Liver (tissue), 3 donors: Measurements from ENCODE around the gene FNBP1.

Experiments used
- FOXA1 ChIP-seq: IDR thresholded peaks from 2 replicates; pipeline ENCODE4 v1.6.1; 2016; ENCODE audit warnings: antibody characterized with exemption
- GABPA ChIP-seq, 2 donors: IDR thresholded peaks in 1 of 2; conservative IDR thresholded peaks in 1 of 2; 2 replicates each; pipeline ENCODE4 v1.6.1; 2016; ENCODE audit warnings: antibody characterized with exemption in 2 of 2, mild to moderate bottlenecking in 1 of 2, moderate library complexity in 1 of 2
- HNF4A ChIP-seq, 2 donors: conservative IDR thresholded peaks; 2 replicates each; pipeline ENCODE4 v1.6.1; 2016; ENCODE audit warnings: antibody characterized with exemption in 2 of 2, mild to moderate bottlenecking in 2 of 2
- JUND ChIP-seq, 2 donors: IDR thresholded peaks; 2 replicates each; pipeline ENCODE4 v1.6.1; 2016; ENCODE audit warnings: antibody characterized with exemption in 2 of 2
- RAD21 ChIP-seq, 2 donors: IDR thresholded peaks; 2 replicates each; pipeline ENCODE4 v1.6.1; 2016; ENCODE audit warnings: antibody characterized with exemption in 2 of 2, mild to moderate bottlenecking in 2 of 2
- SP1 ChIP-seq: IDR thresholded peaks from 2 replicates; pipeline ENCODE4 v1.6.1; 2018; ENCODE audit warnings: antibody characterized with exemption, mild to moderate bottlenecking
- TAF1 ChIP-seq: conservative IDR thresholded peaks from 2 replicates; pipeline ENCODE4 v1.6.1; 2016; ENCODE audit warnings: antibody characterized with exemption, mild to moderate bottlenecking
- TF ChIP-seq, protein P1 (sequence below): fragments of 150-350 bp; IDR thresholded peaks from 2 replicates; pipeline ENCODE4 v1.5.1; 2017; ENCODE audit warnings: improper control_type of control experiment, low read depth, low read length; ENCODE audit not compliant: missing input control
- TF ChIP-seq, protein P2 (sequence below): IDR thresholded peaks from 2 replicates; pipeline ENCODE4 v1.6.1; 2016; ENCODE audit warnings: antibody characterized with exemption, mild to moderate bottlenecking
- TF ChIP-seq, protein P3 (sequence below): IDR thresholded peaks from 2 replicates; pipeline ENCODE4 v1.6.1; 2016; ENCODE audit warnings: antibody characterized with exemption
- donor health status: healthy.
- donor health status: healthy.

DNA sequence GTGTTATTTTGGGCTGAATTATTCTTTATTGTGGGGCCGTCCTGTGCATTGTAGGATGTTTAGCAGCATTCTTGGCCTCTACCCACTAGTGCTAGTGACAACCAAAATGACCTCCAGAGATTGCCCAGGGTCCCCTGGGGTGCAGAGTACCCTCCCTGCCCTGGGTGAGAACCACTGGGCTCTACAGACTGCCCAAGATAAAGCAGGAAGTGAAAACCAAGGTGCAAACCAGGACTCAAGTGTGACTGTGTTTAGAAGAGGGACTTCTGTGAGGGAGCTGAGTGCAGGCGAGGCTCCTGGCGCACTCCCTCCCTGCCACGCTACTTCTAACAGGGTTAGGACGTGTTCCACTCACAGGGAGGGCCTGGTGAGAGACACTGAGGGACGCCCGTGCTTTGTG is 166.2 kb downstream of the FNBP1 start:
- TF ChIP-seq, protein P1, sequence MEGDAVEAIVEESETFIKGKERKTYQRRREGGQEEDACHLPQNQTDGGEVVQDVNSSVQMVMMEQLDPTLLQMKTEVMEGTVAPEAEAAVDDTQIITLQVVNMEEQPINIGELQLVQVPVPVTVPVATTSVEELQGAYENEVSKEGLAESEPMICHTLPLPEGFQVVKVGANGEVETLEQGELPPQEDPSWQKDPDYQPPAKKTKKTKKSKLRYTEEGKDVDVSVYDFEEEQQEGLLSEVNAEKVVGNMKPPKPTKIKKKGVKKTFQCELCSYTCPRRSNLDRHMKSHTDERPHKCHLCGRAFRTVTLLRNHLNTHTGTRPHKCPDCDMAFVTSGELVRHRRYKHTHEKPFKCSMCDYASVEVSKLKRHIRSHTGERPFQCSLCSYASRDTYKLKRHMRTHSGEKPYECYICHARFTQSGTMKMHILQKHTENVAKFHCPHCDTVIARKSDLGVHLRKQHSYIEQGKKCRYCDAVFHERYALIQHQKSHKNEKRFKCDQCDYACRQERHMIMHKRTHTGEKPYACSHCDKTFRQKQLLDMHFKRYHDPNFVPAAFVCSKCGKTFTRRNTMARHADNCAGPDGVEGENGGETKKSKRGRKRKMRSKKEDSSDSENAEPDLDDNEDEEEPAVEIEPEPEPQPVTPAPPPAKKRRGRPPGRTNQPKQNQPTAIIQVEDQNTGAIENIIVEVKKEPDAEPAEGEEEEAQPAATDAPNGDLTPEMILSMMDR = no peak
- TF ChIP-seq, protein P2, sequence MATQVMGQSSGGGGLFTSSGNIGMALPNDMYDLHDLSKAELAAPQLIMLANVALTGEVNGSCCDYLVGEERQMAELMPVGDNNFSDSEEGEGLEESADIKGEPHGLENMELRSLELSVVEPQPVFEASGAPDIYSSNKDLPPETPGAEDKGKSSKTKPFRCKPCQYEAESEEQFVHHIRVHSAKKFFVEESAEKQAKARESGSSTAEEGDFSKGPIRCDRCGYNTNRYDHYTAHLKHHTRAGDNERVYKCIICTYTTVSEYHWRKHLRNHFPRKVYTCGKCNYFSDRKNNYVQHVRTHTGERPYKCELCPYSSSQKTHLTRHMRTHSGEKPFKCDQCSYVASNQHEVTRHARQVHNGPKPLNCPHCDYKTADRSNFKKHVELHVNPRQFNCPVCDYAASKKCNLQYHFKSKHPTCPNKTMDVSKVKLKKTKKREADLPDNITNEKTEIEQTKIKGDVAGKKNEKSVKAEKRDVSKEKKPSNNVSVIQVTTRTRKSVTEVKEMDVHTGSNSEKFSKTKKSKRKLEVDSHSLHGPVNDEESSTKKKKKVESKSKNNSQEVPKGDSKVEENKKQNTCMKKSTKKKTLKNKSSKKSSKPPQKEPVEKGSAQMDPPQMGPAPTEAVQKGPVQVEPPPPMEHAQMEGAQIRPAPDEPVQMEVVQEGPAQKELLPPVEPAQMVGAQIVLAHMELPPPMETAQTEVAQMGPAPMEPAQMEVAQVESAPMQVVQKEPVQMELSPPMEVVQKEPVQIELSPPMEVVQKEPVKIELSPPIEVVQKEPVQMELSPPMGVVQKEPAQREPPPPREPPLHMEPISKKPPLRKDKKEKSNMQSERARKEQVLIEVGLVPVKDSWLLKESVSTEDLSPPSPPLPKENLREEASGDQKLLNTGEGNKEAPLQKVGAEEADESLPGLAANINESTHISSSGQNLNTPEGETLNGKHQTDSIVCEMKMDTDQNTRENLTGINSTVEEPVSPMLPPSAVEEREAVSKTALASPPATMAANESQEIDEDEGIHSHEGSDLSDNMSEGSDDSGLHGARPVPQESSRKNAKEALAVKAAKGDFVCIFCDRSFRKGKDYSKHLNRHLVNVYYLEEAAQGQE = no peak
- TF ChIP-seq FOXA1 (no peak), RAD21 (IDR thresholded peaks at IDR 0.05) (no peak), JUND (IDR thresholded peaks at IDR 0.05) (no peak), GABPA (IDR thresholded peaks at IDR 0.05 in 1 of 2, conservative IDR thresholded peaks at IDR 0.05 in 1 of 2) (no peak), HNF4A (conservative IDR thresholded peaks at IDR 0.05) (no peak), TAF1 (no peak), SP1 (no peak)
- TF ChIP-seq, protein P3, sequence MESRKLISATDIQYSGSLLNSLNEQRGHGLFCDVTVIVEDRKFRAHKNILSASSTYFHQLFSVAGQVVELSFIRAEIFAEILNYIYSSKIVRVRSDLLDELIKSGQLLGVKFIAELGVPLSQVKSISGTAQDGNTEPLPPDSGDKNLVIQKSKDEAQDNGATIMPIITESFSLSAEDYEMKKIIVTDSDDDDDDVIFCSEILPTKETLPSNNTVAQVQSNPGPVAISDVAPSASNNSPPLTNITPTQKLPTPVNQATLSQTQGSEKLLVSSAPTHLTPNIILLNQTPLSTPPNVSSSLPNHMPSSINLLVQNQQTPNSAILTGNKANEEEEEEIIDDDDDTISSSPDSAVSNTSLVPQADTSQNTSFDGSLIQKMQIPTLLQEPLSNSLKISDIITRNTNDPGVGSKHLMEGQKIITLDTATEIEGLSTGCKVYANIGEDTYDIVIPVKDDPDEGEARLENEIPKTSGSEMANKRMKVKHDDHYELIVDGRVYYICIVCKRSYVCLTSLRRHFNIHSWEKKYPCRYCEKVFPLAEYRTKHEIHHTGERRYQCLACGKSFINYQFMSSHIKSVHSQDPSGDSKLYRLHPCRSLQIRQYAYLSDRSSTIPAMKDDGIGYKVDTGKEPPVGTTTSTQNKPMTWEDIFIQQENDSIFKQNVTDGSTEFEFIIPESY = no peak
